ENCODE data around the gene NRP2.

The NRP2 gene

DNA sequence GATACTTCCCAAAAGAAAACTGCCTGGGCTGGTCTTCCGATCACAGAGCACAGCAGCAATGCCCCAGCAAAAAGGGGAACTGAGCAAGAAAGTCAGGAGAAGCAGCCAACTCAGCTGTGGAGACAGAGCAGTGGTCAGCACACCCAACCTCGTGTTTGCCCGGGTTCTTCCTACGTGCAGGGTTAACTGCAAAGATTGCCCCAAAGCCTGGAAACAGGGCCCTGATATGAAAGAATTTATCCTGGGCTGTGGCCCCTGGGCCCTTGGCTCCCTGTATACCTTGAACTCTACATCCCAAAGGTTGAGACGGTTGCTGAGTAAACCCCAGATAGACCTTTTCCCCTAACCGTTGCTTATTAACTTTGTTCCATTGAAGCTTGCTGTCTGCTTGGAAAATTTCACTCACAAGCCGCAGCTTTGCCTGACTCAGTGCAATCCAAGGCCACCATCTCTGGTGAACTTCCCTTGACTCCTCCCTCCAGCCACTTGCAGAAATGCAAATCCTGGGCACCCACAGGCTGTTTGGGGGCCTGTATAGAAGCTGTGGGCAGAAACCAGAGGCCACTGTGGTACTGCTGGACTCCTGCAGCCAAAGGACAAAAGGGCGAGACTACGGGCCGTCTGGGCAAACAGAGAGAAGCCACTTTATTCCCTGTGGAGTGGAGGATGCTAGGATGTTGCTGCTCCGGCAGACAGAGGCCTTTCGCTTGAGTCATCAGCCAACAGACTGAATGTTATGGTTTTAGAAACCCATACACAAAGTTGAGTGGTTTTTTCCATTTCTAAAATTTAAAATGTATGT is 18.2 kb downstream of the NRP2 start:
- DNase-seq = peak; percentile 93

DNA sequence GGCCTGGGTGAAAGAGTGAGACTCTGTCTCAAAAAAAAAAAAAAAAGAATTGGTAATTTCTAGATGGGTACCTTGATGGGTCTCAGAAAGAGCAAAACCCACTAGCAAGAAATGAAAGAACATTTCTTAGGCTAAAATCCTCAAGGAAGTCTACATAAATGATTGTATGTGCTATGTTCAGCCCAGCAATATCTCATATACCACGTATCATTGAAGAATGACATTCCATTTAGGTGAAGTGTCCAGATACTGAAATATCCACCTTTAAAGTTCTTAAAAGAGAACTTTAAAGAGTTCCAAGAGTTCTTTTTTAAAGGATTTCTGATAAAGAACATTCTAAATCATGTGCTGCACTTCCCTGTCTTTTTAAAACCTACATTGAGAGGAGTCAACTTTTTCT is 19.2 kb downstream of the NRP2 start:
- peak; percentile 67 for DNase-seq
- in situ Hi-C loops (cut with HindIII; ENCODE audit: low pct_ligation_motif_present, low pct_unique_long_range_greater_than_20kb, low sequenced_read_pairs) = no loop called here

More for the DNA sequence above, 18.2 kb downstream of the NRP2 start:
- in situ Hi-C loops (cut with HindIII; ENCODE audit: low pct_ligation_motif_present, low pct_unique_long_range_greater_than_20kb, low sequenced_read_pairs) = no loop called here

DNA sequence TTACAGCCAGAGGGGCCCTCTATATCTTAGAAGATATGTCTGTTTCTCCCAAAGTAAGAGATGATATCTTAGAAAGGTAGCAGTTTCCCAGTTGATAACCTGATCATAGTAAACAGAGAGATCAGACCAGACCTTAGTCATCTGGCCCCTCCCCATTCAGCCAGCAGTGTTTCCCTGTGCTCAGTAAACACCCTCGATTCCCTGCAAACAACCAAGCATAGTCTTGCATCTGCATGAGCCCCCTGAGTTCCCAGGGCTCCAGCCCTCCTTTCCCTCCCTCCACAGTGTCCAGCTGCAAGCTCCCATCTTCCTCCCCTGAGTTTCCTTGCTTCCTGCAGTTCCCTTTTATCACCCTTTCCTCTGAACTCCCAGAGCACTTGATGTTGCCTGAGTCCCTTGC is 20.3 kb downstream of the NRP2 start:
- in situ Hi-C loops (cut with HindIII; ENCODE audit: low pct_ligation_motif_present, low pct_unique_long_range_greater_than_20kb, low sequenced_read_pairs) = no loop called here

DNA sequence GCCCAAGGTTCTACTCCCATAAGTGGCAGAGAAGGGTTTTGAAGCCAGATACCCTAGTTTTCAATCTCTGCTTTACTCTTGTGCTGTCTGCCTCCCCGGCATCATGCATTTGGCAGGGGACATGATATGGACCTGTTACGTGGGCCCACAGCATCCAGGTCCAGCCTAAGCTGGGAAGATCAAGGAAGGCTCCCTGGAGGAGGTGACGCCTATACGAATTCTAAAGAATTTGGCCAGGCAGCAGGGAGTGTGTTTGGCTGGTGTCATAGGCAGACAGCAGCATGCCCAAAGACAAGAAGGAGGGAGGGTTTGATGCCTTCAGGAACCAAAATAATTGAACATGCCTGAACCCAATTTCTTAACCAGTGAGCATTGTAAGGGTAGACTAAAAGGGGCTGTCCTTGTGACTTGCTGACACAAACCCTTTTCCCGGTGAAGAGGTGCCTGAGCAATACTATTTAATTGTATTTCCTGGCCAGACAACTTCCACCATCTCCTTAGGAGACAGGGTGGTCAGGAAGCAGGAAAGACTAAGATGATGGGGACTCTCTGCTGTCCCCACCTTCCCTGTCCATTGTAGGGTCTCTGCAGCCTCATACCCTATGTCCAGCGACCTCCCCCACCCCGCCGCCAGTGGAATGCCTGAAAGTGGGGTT is 21.3 kb downstream of the NRP2 start:
- no peak for DNase-seq
- in situ Hi-C loops (cut with HindIII; ENCODE audit: low pct_ligation_motif_present, low pct_unique_long_range_greater_than_20kb, low sequenced_read_pairs) = no loop called here

More for the DNA sequence above, 20.3 kb downstream of the NRP2 start:
- DNase-seq = no peak

DNA sequence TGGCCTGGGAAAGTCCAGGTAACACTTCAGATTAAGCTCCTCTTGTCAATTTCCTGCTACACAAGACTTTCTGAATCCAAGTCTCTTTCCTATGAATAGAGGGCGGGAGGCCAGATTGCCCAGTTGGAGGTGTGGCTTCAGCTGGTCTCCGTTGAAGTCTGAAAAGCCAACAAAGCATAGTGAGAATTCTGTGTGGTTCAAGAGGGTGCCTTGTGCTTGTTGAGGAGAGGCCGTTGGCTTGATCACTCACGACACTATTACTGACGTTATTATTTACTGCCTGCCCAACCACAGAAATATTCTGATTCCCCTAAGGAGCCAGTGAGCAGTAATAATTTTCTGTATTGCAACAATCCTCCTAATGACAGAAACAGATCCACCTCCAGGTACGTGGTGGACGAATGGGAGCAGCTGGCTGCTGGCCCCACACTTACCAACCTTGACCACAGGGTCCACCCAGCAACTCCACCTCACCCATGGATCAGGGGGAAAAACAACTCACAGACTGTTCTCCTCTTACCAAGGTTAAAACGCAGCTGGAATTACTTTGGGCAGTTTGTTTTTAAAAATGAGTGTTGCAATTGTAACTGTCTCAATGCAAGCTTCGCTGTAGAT is 21.9 kb downstream of the NRP2 start:
- in situ Hi-C loops (cut with HindIII; ENCODE audit: low pct_ligation_motif_present, low pct_unique_long_range_greater_than_20kb, low sequenced_read_pairs) = no loop called here
- no peak for DNase-seq

DNA sequence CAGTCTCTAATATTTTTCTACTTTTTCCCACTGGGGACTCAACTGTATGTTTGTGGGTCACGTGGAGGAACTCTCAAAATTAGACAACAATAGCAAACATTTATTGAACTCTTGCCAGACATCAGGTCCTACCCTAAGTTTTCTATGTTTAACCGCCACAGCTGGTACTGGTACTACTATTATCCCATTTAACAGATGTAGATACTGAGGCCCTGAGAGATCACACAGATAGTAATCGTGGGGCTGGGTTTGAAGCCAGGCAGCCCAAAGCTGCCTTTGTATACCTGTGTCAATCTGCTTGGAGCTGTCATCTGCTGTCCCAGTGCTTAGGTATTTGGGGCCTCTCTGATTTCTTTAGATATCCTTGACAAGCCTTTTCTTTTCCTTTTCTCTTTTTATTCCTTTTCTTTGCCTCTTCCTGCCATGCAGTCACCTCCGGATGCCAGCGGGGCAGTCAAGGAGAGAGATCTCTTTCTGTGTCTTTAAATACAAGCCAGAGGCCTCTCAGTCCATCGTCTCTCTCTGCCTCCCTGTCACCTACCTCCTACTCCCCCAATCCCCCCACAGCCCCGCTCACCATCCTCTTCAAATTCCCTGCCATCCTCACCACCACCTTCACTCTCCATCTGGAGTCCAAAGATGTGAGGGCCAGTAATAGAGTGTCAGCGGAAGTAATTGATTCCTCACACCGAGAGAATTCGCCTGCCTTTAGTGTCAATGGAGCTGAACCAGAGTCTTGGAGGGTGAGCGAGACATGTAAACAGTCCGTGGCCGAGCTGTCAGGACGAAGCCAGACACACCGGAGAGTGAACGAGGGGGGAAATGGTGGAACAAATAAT is 23.4 kb downstream of the NRP2 start:
- DNase-seq = no peak
- in situ Hi-C loops (cut with HindIII; ENCODE audit: low pct_ligation_motif_present, low pct_unique_long_range_greater_than_20kb, low sequenced_read_pairs) = no loop called here

DNA sequence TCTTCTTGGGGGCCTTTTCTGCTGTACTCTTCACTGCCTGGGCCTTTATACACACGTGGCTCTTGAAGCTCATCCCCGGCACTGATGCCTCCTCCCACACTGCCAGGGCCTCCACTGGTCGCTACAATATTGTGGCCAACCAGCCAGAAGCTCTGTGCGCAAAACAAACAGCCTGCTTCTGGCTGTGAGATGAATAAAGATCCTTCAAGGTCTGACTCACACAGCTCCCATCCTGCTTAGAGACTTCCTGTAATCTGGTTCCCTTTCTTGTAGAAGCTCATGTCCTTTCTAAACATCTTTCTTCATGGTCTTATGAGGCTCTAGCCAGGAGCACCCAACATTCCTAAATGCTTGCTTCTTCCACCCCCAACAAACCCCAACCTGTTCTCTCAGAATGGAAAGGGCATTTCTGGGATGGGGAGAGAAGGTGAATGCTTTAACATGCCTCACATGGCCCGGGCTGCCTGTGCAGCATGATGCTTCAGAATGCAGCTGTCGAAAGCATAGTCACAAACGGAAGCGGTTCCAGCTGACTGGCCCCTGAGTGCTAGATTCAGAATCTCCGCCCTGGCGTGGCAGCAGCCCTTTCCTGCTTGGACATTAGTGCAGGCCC is 24.6 kb downstream of the NRP2 start:
- in situ Hi-C loops (cut with HindIII; ENCODE audit: low pct_ligation_motif_present, low pct_unique_long_range_greater_than_20kb, low sequenced_read_pairs) = no loop called here
- DNase-seq = peak; percentile 92

DNA sequence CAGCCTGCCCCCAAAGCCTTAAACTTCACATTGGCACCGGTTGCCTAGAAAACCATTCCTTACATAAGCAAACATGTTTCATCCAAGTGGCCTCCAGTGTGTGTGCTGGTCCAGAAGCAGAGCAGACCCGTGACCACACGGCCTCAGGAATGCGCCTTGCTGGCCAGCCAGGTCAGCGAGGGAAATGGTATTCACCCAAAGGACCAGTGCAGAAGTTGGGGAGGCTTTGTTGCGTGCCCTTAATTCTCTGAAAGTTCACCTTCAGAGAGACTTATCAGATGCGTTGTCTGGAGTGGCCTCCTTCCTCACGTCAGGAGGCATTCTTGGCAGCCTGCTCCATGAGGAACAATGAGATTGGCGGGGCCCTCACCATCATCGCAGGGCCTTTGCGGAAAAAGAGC is 25.9 kb downstream of the NRP2 start:
- in situ Hi-C loops (cut with HindIII; ENCODE audit: low pct_ligation_motif_present, low pct_unique_long_range_greater_than_20kb, low sequenced_read_pairs) = no loop called here
- no peak for DNase-seq

DNA sequence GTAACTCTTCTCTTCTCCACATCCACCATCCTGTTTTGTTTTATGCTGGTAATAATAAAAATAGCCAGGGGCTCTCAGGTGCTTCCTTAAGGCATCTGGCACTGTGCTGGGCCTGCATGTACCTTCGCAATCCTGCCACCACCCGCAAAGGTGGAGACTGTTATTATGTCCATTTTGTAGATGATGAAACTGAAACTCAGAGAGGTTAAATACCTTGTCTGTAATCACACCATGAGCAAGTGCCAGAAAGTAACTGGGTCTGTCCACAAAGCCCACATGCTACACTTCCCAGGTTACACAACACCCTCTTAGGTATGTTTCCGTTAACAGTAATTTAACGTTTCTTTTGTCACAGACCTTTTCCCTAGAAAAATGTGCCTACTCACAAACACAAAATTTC is 27.0 kb downstream of the NRP2 start:
- no peak for DNase-seq
- in situ Hi-C loops (cut with HindIII; ENCODE audit: low pct_ligation_motif_present, low pct_unique_long_range_greater_than_20kb, low sequenced_read_pairs) = no loop called here

DNA sequence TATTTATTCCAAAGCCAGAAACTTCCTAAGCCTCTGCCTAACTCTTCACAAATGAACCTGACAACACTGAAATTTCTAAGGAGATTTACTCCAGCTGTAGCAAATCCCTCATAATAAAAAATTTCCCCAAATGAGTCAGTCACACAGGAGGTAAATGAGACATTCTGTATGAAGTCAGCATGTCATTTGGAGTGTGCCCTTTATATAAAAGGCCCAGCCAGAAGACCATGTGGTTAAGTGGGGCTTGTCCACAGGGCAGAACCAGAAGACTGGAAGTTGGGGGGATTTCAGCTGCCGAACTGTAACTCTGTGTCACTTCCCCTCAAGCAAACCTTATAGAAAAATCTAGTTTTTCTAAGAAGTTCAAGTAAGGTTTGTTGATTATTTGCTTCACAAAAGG is 30.2 kb downstream of the NRP2 start:
- peak; percentile 55 for DNase-seq
- in situ Hi-C loops (cut with HindIII; ENCODE audit: low pct_ligation_motif_present, low pct_unique_long_range_greater_than_20kb, low sequenced_read_pairs) = no loop called here

DNA sequence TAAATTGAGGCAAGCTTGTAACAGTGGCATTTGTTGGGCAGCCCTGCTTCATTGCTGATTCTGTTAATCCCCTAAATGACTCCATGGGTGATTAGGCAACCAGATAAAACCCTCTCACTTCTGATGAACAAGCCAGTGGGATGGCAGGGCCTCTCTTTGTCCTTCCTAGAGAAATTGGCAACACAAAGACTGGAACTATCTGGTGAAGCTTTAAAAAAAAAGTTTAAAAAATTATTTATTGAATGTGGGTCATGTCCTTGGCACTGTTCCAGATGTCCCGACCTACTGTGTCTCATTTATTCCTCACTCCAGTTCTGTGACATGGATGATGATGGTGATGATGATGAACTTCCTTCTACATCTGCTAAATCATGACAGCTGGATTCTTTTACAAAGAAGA is 30.8 kb downstream of the NRP2 start:
- no peak for DNase-seq
- in situ Hi-C loops (cut with HindIII; ENCODE audit: low pct_ligation_motif_present, low pct_unique_long_range_greater_than_20kb, low sequenced_read_pairs) = no loop called here

DNA sequence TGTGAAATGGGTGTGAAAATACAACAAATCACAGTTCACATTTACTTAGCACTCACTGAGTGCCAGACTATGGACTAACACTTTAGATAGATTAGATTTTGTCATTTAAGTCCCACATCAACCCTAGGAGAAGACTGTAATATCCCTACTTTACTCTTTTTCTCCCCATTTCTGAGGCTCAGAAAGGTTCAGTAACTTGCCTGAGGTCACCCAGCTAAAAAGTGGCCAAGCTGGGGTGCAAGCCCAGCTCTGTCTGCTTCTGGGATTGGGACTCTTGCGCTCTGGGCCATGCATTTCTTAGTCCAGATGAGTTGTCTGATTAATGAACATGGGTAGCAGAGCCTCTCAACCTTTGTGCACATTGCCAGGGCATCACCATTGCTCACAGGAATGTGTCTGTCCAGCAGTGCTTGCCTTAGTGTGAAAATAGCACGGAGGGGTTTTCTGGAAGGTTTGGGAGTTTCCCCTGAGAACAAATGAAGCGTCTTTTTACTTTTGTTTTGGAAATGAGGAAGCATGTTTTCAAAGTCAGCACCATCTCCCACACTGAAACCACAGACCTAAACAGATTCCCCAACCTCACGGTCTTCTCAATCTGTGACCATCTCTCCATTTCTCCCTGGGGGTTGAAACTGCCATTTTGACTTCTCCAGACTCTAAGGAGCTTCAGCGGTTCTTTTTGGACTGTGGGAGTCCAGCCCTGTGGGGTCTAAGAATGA is 31.9 kb downstream of the NRP2 start:
- no peak for DNase-seq
- in situ Hi-C loops (cut with HindIII; ENCODE audit: low pct_ligation_motif_present, low pct_unique_long_range_greater_than_20kb, low sequenced_read_pairs) = no loop called here

DNA sequence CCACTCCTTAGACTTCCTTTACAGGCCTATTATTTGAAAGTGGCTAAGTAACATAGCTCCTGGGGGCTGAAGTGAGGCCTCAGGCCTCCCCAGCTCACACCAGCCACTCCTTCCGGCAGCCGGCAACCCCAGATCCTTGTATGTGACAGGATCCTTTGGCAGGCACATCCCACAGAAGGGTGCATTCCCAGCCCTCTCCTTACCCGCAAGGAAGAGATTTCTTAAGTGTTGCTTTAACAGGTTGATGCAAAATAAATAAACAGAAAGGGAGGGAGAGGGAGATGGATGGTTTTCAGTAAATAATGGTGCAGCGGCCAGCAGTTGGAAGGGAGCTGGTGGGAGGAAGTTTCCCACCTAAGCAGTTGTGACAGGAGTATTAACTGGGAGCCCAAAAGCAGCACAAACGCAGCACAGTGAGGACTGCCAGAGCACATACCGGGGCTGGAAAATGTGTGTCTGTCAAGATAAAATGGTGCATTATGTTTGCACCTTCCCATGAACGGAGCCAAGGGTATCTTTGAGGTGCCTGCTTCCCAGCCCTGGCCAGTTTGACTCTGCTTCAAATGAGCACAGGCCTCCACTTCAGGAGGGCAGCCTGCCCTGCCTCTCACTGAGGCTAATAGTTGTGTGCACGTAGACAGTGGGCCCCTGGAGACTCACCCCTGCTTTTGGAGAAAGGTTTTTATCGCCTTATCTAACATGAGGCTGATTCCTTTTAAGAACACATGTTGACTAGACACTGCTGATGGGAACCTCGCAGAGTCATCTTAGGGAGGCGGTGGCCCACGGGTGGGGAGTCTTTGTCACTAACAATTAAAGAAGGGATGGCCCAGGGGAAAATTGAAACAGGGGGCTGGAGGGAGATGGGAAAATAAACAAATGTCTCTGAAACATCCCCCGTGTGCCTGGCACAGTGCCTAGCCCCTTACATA is 32.8 kb downstream of the NRP2 start:
- in situ Hi-C loops (cut with HindIII; ENCODE audit: low pct_ligation_motif_present, low pct_unique_long_range_greater_than_20kb, low sequenced_read_pairs) = no loop called here
- DNase-seq = no peak

DNA sequence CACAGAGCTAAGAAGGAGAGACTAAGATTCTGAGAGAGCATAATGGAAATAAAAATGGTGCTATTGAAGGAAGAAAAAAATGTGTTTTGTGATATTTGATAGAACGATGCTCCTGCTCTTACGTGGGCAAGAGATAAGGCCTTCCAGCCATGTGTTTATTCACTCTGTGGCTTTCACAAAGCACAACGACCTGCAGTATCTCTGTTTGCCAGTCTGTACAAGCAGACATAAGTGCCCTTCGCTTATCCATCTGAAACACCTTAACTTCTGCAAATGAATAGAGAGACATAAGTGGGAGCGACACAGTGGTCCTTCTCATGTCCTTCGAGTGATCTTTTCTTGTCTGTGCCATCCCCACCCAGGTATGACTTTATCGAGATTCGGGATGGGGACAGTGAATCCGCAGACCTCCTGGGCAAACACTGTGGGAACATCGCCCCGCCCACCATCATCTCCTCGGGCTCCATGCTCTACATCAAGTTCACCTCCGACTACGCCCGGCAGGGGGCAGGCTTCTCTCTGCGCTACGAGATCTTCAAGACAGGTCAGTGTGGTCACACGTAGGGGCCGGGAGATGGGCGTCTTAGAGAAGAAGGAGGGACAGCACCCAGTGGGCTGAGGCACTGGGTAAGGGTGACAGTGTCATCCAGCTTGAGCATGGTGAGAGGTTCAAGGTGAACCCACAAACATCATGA is 33.7 kb downstream of the NRP2 start:
- in situ Hi-C loops (cut with HindIII; ENCODE audit: low pct_ligation_motif_present, low pct_unique_long_range_greater_than_20kb, low sequenced_read_pairs) = no loop called here
- DNase-seq = no peak

DNA sequence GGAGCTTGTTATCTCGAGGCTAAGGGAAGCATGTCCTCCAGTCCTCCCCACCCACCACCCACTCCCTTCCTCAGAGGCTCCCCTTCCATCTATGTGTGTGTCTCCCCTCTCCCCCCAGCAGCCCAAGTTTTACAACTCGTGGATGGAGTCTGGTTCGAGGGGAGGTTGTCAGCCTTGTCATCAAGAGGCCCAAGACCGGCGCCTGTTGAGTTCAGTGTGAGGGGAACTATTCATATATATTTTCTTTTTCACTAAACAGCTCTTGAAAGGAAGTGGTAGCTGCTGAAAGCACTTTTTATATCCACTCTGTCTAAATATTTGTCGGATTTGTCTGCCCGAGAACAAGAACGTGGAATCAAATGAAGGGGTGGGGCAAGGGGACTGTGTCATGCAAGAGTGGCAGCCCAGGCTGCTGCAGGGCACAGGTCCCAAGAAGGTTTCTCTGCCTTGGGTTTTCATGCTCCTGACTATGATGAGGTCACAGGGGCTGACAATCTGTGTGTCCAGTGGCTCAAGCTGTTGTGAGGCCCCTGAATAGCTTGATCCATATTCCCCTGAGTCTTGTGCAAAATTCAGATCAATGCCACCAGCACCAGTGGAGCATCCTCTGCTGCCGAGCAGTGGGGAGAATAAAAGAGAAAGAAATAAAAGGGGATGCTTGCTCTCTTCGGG is 35.0 kb downstream of the NRP2 start:
- DNase-seq = no peak
- in situ Hi-C loops (cut with HindIII; ENCODE audit: low pct_ligation_motif_present, low pct_unique_long_range_greater_than_20kb, low sequenced_read_pairs) = no loop called here

DNA sequence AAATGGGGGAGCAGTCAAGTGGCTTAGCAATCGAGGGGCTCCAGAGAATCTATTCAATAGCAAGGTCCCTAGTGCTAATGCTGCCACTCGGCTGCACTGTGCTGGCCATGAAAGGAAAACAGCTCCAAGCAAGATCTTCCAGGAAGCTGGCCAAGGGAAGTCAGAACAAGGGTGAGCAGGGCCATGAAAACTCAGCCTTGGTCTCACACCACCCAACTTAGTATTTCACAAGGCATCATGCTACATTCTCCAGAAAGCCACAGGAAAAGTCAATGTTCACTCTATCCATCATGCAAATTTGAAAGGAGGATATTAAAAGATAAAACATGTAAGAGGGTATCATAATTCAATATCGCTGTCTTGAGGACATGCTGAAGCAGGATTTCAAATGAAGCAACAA is 35.7 kb downstream of the NRP2 start:
- DNase-seq = no peak
- in situ Hi-C loops (cut with HindIII; ENCODE audit: low pct_ligation_motif_present, low pct_unique_long_range_greater_than_20kb, low sequenced_read_pairs) = no loop called here
